Neural progenitor cell (in vitro differentiated cells): Measurements from ENCODE around the gene GPR89B. TPM values are rescaled to one million over a fixed set of nuclear protein-coding genes. Genes with fewer than 3 reads are reported as not detected.

Experiments used
- DNase-seq: peaks from one replicate; pipeline ENCODE4 v3.0.0-alpha.2; 2016; ENCODE audit warnings: low spot score
- H2AFZ ChIP-seq: fragments of 200-600 bp; sonication (generic); replicated peaks from 2 replicates; pipeline ENCODE4 v1.6.1; 2016; ENCODE audit warnings: antibody characterized with exemption
- H3F3A ChIP-seq: fragments of 200-600 bp; sonication (generic); 2 replicates; pipeline ENCODE4 v1.6.1; 2016; ENCODE audit warnings: antibody characterized with exemption, low read depth
- H3K27ac ChIP-seq: fragments of 200-600 bp; sonication (generic); 2 replicates; pipeline ENCODE4 v1.5.1; 2016; ENCODE audit warnings: mild to moderate bottlenecking
- H3K27me3 ChIP-seq: fragments of 200-600 bp; sonication (generic); 2 replicates; pipeline ENCODE4 v1.6.1; 2016; ENCODE audit warnings: mild to moderate bottlenecking, moderate library complexity
- H3K36me3 ChIP-seq: fragments of 200-600 bp; sonication (generic); 2 replicates; pipeline ENCODE4 v1.5.1; 2016
- H3K4me1 ChIP-seq: fragments of 200-600 bp; sonication (generic); 2 replicates; pipeline ENCODE4 v1.6.1; 2016; ENCODE audit warnings: mixed run types
- H3K4me2 ChIP-seq: fragments of 200-600 bp; sonication (generic); 2 replicates; pipeline ENCODE4 v1.6.1; 2016
- H3K4me3 ChIP-seq: fragments of 200-600 bp; sonication (generic); 2 replicates; pipeline ENCODE4 v1.5.1; 2016
- H3K79me2 ChIP-seq: fragments of 200-600 bp; sonication (generic); 2 replicates; pipeline ENCODE4 v1.6.1; 2016; ENCODE audit warnings: low read depth
- H3K9ac ChIP-seq: fragments of 200-600 bp; sonication (generic); 2 replicates; pipeline ENCODE4 v1.6.1; 2016
- H3K9me3 ChIP-seq: fragments of 200-600 bp; sonication (generic); 2 replicates; pipeline ENCODE4 v1.5.1; 2016; ENCODE audit warnings: low read depth
- H4K20me1 ChIP-seq: fragments of 200-600 bp; sonication (generic); 2 replicates; pipeline ENCODE4 v1.6.1; 2016; ENCODE audit warnings: low read depth
- H3K27ac Mint-ChIP-seq: 3 replicates; pipeline ENCODE4 v1.8.0; 2021; ENCODE audit warnings: mixed read lengths
- H3K27me3 Mint-ChIP-seq: 2 replicates; pipeline ENCODE4 v1.8.0; 2022; ENCODE audit warnings: low read depth, mild to moderate bottlenecking, inconsistent platforms, moderate library complexity, mixed read lengths; ENCODE audit not compliant: insufficient read depth
- H3K36me3 Mint-ChIP-seq: 3 replicates; pipeline ENCODE4 v1.8.0; 2021; ENCODE audit warnings: mixed read lengths
- H3K4me1 Mint-ChIP-seq: 3 replicates; pipeline ENCODE4 v1.8.0; 2021; ENCODE audit warnings: mixed read lengths
- H3K4me3 Mint-ChIP-seq: 3 replicates; pipeline ENCODE4 v1.8.0; 2021; ENCODE audit warnings: mild to moderate bottlenecking, moderate library complexity, mixed read lengths
- H3K9me3 Mint-ChIP-seq: 3 replicates; pipeline ENCODE4 v1.8.0; 2020; ENCODE audit warnings: mixed read lengths
- EZH2 ChIP-seq: fragments of 200-600 bp; sonication (generic); IDR thresholded peaks from 2 replicates; pipeline ENCODE4 v1.6.1; 2017; ENCODE audit warnings: antibody characterized with exemption, mild to moderate bottlenecking, moderate library complexity
- EZH2phosphoT487 ChIP-seq: fragments of 200-600 bp; sonication (generic); IDR thresholded peaks from 2 replicates; pipeline ENCODE4 v1.6.1; 2017; ENCODE audit warnings: antibody characterized with exemption
- total RNA-seq: library from RNA; depleted of rRNA; stranded (reverse); fragments of >200 nt; gene quantifications from 2 replicates; pipeline ENCODE4 v1.2.3, GENCODE V29; 2015; ENCODE audit warnings: low replicate concordance
- TF ChIP-seq, protein P1 (sequence below): fragments of 200-600 bp; sonication (generic); IDR thresholded peaks from 2 replicates; pipeline ENCODE4 v1.5.1; 2017; ENCODE audit warnings: antibody characterized with exemption, mild to moderate bottlenecking

Gene GPR89B
- total RNA-seq, 1 donor from 2014 or later, result 47.9 TPM

DNA sequence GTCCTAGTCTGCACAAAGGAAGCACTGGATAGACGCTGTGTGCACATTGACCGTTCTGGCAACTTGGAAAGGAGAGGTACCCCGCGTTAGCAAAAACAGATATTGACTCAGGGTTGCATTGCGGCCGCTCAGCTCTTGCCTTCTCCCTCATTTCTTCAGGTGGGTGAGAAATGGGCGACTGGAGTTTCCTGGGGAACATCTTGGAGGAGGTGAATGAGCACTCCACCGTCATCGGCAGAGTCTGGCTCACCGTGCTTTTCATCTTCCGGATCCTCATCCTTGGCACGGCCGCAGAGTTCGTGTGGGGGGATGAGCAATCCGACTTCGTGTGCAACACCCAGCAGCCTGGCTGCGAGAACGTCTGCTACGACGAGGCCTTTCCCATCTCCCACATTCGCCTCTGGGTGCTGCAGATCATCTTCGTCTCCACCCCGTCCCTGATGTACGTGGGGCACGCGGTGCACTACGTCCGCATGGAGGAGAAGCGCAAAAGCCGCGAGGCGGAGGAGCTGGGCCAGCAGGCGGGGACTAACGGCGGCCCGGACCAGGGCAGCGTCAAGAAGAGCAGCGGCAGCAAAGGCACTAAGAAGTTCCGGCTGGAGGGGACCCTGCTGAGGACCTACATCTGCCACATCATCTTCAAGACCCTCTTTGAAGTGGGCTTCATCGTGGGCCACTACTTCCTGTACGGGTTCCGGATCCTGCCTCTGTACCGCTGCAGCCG, 20.3 kb upstream of the GPR89B start:
- Histone ChIP-seq H3K36me3 (no peaks in the 10 kb centered on the region), H2AFZ (no peak overlapping the region), H3K4me3 (no peak overlapping the region), H3K79me2 (no peaks in the 10 kb centered on the region), H3K27me3 (no peaks in the 10 kb centered on the region), H3K9ac (no peak overlapping the region), H3K4me2 (no peak overlapping the region), H4K20me1 (no peaks in the 10 kb centered on the region), H3K9me3 (no peaks in the 10 kb centered on the region), H3F3A (no peaks in the 10 kb centered on the region), H3K27ac (no peak overlapping the region), H3K4me1 (no peaks in the 10 kb centered on the region)
- Mint-ChIP-seq H3K27ac (no peak overlapping the region), H3K9me3 (no peaks in the 10 kb centered on the region), H3K4me3 (no peak overlapping the region), H3K27me3 (peaks cover 3% of the 10 kb centered on the region), H3K36me3 (no peaks in the 10 kb centered on the region), H3K4me1 (no peaks in the 10 kb centered on the region)
- no peak for DNase-seq
- no peak for TF ChIP-seq EZH2
- TF ChIP-seq, protein P1, sequence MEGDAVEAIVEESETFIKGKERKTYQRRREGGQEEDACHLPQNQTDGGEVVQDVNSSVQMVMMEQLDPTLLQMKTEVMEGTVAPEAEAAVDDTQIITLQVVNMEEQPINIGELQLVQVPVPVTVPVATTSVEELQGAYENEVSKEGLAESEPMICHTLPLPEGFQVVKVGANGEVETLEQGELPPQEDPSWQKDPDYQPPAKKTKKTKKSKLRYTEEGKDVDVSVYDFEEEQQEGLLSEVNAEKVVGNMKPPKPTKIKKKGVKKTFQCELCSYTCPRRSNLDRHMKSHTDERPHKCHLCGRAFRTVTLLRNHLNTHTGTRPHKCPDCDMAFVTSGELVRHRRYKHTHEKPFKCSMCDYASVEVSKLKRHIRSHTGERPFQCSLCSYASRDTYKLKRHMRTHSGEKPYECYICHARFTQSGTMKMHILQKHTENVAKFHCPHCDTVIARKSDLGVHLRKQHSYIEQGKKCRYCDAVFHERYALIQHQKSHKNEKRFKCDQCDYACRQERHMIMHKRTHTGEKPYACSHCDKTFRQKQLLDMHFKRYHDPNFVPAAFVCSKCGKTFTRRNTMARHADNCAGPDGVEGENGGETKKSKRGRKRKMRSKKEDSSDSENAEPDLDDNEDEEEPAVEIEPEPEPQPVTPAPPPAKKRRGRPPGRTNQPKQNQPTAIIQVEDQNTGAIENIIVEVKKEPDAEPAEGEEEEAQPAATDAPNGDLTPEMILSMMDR, result no peak
- TF ChIP-seq EZH2phosphoT487, result no peak

DNA sequence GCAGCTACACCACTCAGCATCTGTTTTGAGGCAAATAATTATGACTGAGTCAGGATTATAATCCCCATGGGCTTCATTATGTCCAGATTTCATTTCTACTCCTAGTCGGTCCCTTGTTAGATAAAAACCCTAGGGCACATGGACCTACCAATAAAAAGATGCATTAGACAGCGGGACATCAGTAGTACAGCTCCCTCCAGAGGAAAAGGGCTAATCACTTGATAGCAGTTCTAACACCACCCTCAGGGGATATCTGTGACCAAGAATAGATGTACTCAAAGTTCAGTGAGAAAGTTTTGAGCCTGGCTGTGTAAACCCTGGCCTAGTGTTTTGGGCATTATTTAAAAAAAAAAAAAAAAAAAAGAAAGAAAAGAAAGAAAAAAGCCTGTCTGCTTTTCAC, 15.7 kb upstream of the GPR89B start:
- H3K27ac Mint-ChIP-seq, result no peak overlapping the region
- H3K4me3 ChIP-seq, result no peak overlapping the region
- H3K9me3 ChIP-seq, result no peaks in the 10 kb centered on the region
- H3K9ac ChIP-seq, result no peak overlapping the region
- H3K4me1 Mint-ChIP-seq, result peaks cover 6% of the 10 kb centered on the region
- no peaks in the 10 kb centered on the region for H3K27me3 ChIP-seq
- DNase-seq, result no peak
- TF ChIP-seq EZH2, result no peak
- TF ChIP-seq, protein P1, result no peak
- no peaks in the 10 kb centered on the region for H3K79me2 ChIP-seq
- no peaks in the 10 kb centered on the region for H3K4me1 ChIP-seq
- H3K4me2 ChIP-seq, result no peak overlapping the region
- H4K20me1 ChIP-seq, result no peaks in the 10 kb centered on the region
- H3F3A ChIP-seq, result no peaks in the 10 kb centered on the region
- no peak overlapping the region for H3K4me3 Mint-ChIP-seq
- H3K9me3 Mint-ChIP-seq, result no peaks in the 10 kb centered on the region
- H2AFZ ChIP-seq, result no peak overlapping the region
- no peaks in the 10 kb centered on the region for H3K36me3 Mint-ChIP-seq
- no peaks in the 10 kb centered on the region for H3K27me3 Mint-ChIP-seq
- H3K27ac ChIP-seq, result no peak overlapping the region
- H3K36me3 ChIP-seq, result no peaks in the 10 kb centered on the region

DNA sequence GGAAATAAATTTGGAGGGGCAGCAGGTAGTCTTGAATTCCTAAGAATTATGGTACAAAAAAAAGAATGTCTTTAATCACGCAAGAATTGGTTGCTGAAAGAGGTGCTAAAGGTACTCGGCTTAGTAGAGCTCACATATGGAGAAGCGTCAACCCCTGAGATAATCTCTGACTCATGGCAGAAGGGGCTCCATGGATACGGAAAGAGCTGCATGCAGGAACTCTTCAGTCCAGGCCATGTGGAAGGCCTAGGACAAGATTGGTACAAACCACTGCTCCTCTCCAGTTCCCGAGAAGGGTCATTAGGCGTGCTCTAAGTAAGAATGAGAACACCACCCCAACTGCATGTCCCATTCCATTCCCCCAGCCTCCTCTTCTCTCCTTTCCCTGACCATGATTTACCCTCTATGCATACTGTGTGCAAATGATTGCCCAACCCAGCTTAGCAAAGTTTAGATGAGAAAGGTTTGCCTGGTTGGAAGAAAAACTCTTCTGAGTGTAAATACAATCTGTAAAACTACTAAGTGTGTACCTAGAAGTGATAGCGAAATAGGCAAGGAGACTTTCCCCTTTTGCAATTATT, 14.8 kb upstream of the GPR89B start:
- Histone ChIP-seq H3K4me2 (no peak overlapping the region), H3F3A (no peaks in the 10 kb centered on the region), H3K9ac (no peak overlapping the region), H3K4me3 (no peak overlapping the region), H3K36me3 (no peaks in the 10 kb centered on the region), H3K27ac (no peak overlapping the region), H3K9me3 (no peaks in the 10 kb centered on the region), H4K20me1 (no peaks in the 10 kb centered on the region), H3K4me1 (no peaks in the 10 kb centered on the region), H2AFZ (no peak overlapping the region), H3K27me3 (no peaks in the 10 kb centered on the region), H3K79me2 (no peaks in the 10 kb centered on the region)
- Mint-ChIP-seq H3K36me3 (no peaks in the 10 kb centered on the region), H3K4me1 (peaks cover 6% of the 10 kb centered on the region), H3K27ac (no peak overlapping the region), H3K27me3 (no peaks in the 10 kb centered on the region), H3K4me3 (no peak overlapping the region), H3K9me3 (no peaks in the 10 kb centered on the region)
- TF ChIP-seq EZH2phosphoT487 (no peak), EZH2 (no peak)
- TF ChIP-seq, protein P1, result no peak
- no peak for DNase-seq
